H1 (cell line): ENCODE measurements around the gene FUT2. TPM values are rescaled to one million over a fixed set of nuclear protein-coding genes. Genes with fewer than 3 reads are reported as not detected.

ENCODE experiments used
- CTCF ChIA-PET: fragments of 300-600 bp; sonication (Branson Sonifier 250); formaldehyde crosslinking; loops from one replicate; lab custom pipeline; 2021; ENCODE audit not compliant: partially characterized antibody; lab: Charles Lee
- POLR2A ChIA-PET: fragments of 300-600 bp; sonication (Branson Sonifier 250); formaldehyde crosslinking; loops from one replicate; lab custom pipeline; 2021; ENCODE audit warnings: inconsistent platforms; ENCODE audit not compliant: partially characterized antibody; lab: Charles Lee
- DNase-seq, 2 experiments: peaks; one replicate each; pipeline versions ENCODE4 v3.0.0 to v3.0.0-alpha.2; 2010 to 2022; ENCODE audit warnings: low spot score in 2 of 2, low read depth in 1 of 2, mixed read lengths in 1 of 2
- FAIRE-seq: peaks from 2 replicates; lab custom pipeline; 2011; peaks lifted over from hg19 to GRCh38; lab: Jason Lieb, UNC
- H2AFZ ChIP-seq: 2 replicates; pipeline ENCODE4 v1.8.1; 2012; ENCODE audit warnings: low read length, inconsistent platforms
- H2AK5ac ChIP-seq: 2 replicates; pipeline ENCODE4 v1.6.1; 2013; ENCODE audit warnings: low read depth, low read length
- H2BK120ac ChIP-seq: replicated peaks from 2 replicates; pipeline ENCODE3; 2013; ENCODE audit warnings: low read depth, low read length, inconsistent platforms
- H2BK12ac ChIP-seq: 2 replicates; pipeline ENCODE4 v1.6.1; 2013; ENCODE audit warnings: low read depth, low read length
- H2BK15ac ChIP-seq: 2 replicates; pipeline ENCODE4 v1.6.1; 2013; ENCODE audit warnings: low read length
- H2BK20ac ChIP-seq: 2 replicates; pipeline ENCODE4 v1.6.1; 2013; ENCODE audit warnings: low read length
- H2BK5ac ChIP-seq: 2 replicates; pipeline ENCODE4 v1.6.1; 2013; ENCODE audit warnings: low read depth, low read length
- H3K14ac ChIP-seq: 2 replicates; pipeline ENCODE4 v1.6.1; 2013; ENCODE audit warnings: inconsistent platforms; ENCODE audit not compliant: insufficient read length
- H3K18ac ChIP-seq: 2 replicates; pipeline ENCODE4 v1.6.1; 2013; ENCODE audit warnings: low read length; ENCODE audit errors: extremely low read depth
- H3K23ac ChIP-seq: 2 replicates; pipeline ENCODE4 v1.6.1; 2013; ENCODE audit warnings: inconsistent platforms; ENCODE audit not compliant: insufficient read length
- H3K23me2 ChIP-seq: 2 replicates; pipeline ENCODE4 v1.6.1; 2013; ENCODE audit warnings: low read depth, low read length
- H3K27ac ChIP-seq: 2 replicates; pipeline ENCODE4 v1.6.1; 2011; ENCODE audit warnings: low read depth, low read length, inconsistent platforms
- H3K27me3 ChIP-seq, 4 experiments: replicated peaks in 1 of 4; 1 replicate in 1 of 4; 2 replicates in 3 of 4; pipeline versions ENCODE4 v1.6.1 to v1.8.1; 2011 to 2013; ENCODE audit warnings: low read length in 3 of 4, mild to moderate bottlenecking in 3 of 4, inconsistent platforms in 2 of 4, mixed read lengths in 2 of 4, moderate library complexity in 1 of 4; ENCODE audit not compliant: control insufficient read depth in 3 of 4, insufficient read depth in 3 of 4; ENCODE audit errors: extremely low read depth in 1 of 4
- H3K36me3 ChIP-seq, 4 experiments: 2 replicates each; pipeline versions ENCODE4 v1.6.1 to v1.8.1; 2011 to 2013; ENCODE audit warnings: mild to moderate bottlenecking in 4 of 4, low read length in 3 of 4, moderate library complexity in 2 of 4, control low read depth in 1 of 4, inconsistent platforms in 1 of 4; ENCODE audit not compliant: insufficient read depth in 4 of 4, control insufficient read depth in 2 of 4
- H3K4ac ChIP-seq: replicated peaks from 2 replicates; pipeline ENCODE3; 2013; ENCODE audit warnings: low read length, low read depth, mixed read lengths, inconsistent platforms; ENCODE audit not compliant: insufficient read length
- H3K4me1 ChIP-seq, 4 experiments: replicated peaks in 1 of 4; 1 replicate in 1 of 4; 2 replicates in 3 of 4; pipeline versions ENCODE4 v1.6.1 to v1.8.1; 2011 to 2013; ENCODE audit warnings: low read length in 3 of 4, inconsistent platforms in 2 of 4, mixed read lengths in 1 of 4; ENCODE audit not compliant: insufficient read depth in 4 of 4, control insufficient read depth in 3 of 4
- H3K4me2 ChIP-seq, 2 experiments: 2 replicates each; pipeline versions ENCODE4 v1.6.1 to v1.8.1; 2011 to 2013; ENCODE audit warnings: low read depth in 2 of 2, low read length in 2 of 2, control low read depth in 1 of 2, inconsistent platforms in 1 of 2, mild to moderate bottlenecking in 1 of 2; ENCODE audit not compliant: insufficient read depth in 1 of 2
- H3K4me3 ChIP-seq, 4 experiments: fragments of 200-600, 300-600 bp in 1 of 4; sonication (generic), shearing (Covaris generic), sonication (Bioruptor Twin) in 1 of 4; 2 replicates each; pipeline versions ENCODE4 v1.5.1 to v1.8.1; 2011 to 2016; ENCODE audit warnings: low read length in 4 of 4, low read depth in 3 of 4, control low read depth in 2 of 4, inconsistent platforms in 2 of 4, mild to moderate bottlenecking in 2 of 4, mixed read lengths in 1 of 4, moderate library complexity in 1 of 4; ENCODE audit not compliant: insufficient read depth in 2 of 4; ENCODE audit errors: extremely low read depth in 1 of 4
- H3K56ac ChIP-seq: replicated peaks from 2 replicates; pipeline ENCODE3; 2013; ENCODE audit warnings: low read depth, mild to moderate bottlenecking, mixed read lengths, low read length, inconsistent platforms; ENCODE audit not compliant: insufficient read length
- H3K79me1 ChIP-seq: 2 replicates; pipeline ENCODE4 v1.6.1; 2013; ENCODE audit warnings: low read depth, low read length, control low read depth
- H3K79me2 ChIP-seq, 2 experiments: 2 replicates each; pipeline versions ENCODE4 v1.6.1 to v1.8.1; 2012 to 2013; ENCODE audit warnings: low read length in 2 of 2, mild to moderate bottlenecking in 2 of 2, inconsistent platforms in 1 of 2; ENCODE audit not compliant: insufficient read depth in 2 of 2, control insufficient read depth in 1 of 2
- H3K9ac ChIP-seq, 4 experiments: replicated peaks in 1 of 4; 1 replicate in 1 of 4; 2 replicates in 3 of 4; pipeline versions ENCODE4 v1.6.1 to v1.8.1; 2011 to 2013; ENCODE audit warnings: low read depth in 3 of 4, low read length in 3 of 4, control low read depth in 2 of 4, mild to moderate bottlenecking in 2 of 4, moderate library complexity in 2 of 4, inconsistent platforms in 1 of 4; ENCODE audit errors: extremely low read depth in 1 of 4
- H3K9me3 ChIP-seq, 2 experiments: 2 replicates each; pipeline versions ENCODE4 v1.6.1 to v1.8.1; 2012 to 2013; ENCODE audit warnings: mild to moderate bottlenecking in 2 of 2, moderate library complexity in 2 of 2, control low read depth in 1 of 2, inconsistent platforms in 1 of 2, low read depth in 1 of 2, low read length in 1 of 2, mixed read lengths in 1 of 2; ENCODE audit not compliant: insufficient read depth in 2 of 2
- H4K20me1 ChIP-seq, 2 experiments: replicated peaks in 1 of 2; 2 replicates each; pipeline versions ENCODE3 to v1.8.1; 2011 to 2013; ENCODE audit warnings: inconsistent platforms in 2 of 2, low read length in 2 of 2, mild to moderate bottlenecking in 1 of 2; ENCODE audit not compliant: insufficient read depth in 2 of 2, control insufficient read depth in 1 of 2
- H4K5ac ChIP-seq: 2 replicates; pipeline ENCODE4 v1.6.1; 2013; ENCODE audit warnings: low read length, low read depth, mixed read lengths, inconsistent platforms; ENCODE audit not compliant: insufficient read length
- H4K8ac ChIP-seq: 2 replicates; pipeline ENCODE4 v1.8.0; 2013; ENCODE audit warnings: mild to moderate bottlenecking, moderate library complexity, low read length, inconsistent platforms; ENCODE audit not compliant: insufficient read depth; ENCODE audit errors: extremely low read depth
- H4K91ac ChIP-seq: replicated peaks from 2 replicates; pipeline ENCODE3; 2013; ENCODE audit warnings: low read length, mixed read lengths, inconsistent platforms; ENCODE audit not compliant: insufficient read length
- ASH2L ChIP-seq: fragments of 200-600, 300-600 bp; sonication (generic); IDR thresholded peaks from one replicate; pipeline ENCODE4 v1.7.1; 2017; ENCODE audit warnings: low read length
- BRCA1 ChIP-seq: IDR thresholded peaks from 2 replicates; pipeline ENCODE4 v1.6.1; 2012; ENCODE audit warnings: low read depth, low read length, improper control_type of control experiment
- CHD2 ChIP-seq: IDR thresholded peaks from 2 replicates; pipeline ENCODE4 v1.6.1; 2012; ENCODE audit warnings: low read length, improper control_type of control experiment
- E2F6 ChIP-seq: IDR thresholded peaks from 2 replicates; pipeline ENCODE4 v1.6.1; 2012; ENCODE audit warnings: inconsistent platforms
- EP300 ChIP-seq, 2 experiments: IDR thresholded peaks; 1 replicate in 1 of 2; 2 replicates in 1 of 2; pipeline ENCODE4 v1.6.1; 2011 to 2012; ENCODE audit warnings: low read depth in 2 of 2, low read length in 2 of 2, mild to moderate bottlenecking in 2 of 2, borderline replicate concordance in 1 of 2, inconsistent platforms in 1 of 2, moderate library complexity in 1 of 2
- GABPA ChIP-seq: IDR thresholded peaks from 2 replicates; pipeline ENCODE4 v1.6.1; 2011; ENCODE audit warnings: mild to moderate bottlenecking, low read length, moderate library complexity, borderline replicate concordance; ENCODE audit not compliant: insufficient read depth
- KDM4A ChIP-seq: IDR thresholded peaks from one replicate; pipeline ENCODE4 v1.7.1; 2012; ENCODE audit warnings: low read depth, mild to moderate bottlenecking, moderate library complexity, low read length, inconsistent platforms; ENCODE audit not compliant: severe bottlenecking
- POLR2AphosphoS5 ChIP-seq: IDR thresholded peaks from 2 replicates; pipeline ENCODE4 v1.6.1; 2011; ENCODE audit warnings: low read depth, low read length
- TAF1 ChIP-seq: IDR thresholded peaks from 2 replicates; pipeline ENCODE4 v1.6.1; 2011; ENCODE audit warnings: mild to moderate bottlenecking, low read depth, low read length
- YY1 ChIP-seq: IDR thresholded peaks from 2 replicates; pipeline ENCODE4 v1.6.1; 2011; ENCODE audit warnings: low read depth, mild to moderate bottlenecking, low read length
- ZNF274 ChIP-seq: IDR thresholded peaks from 2 replicates; pipeline ENCODE4 v1.7.0; 2012; ENCODE audit warnings: low read length, borderline replicate concordance; ENCODE audit errors: extremely low read depth
- WGBS, 2 experiments: shearing (Covaris generic) in 1 of 2; methylation state at CpG; one replicate each; pipeline versions ENCODE4 v1.1.6 to v1.1.7; 2013 to 2015; ENCODE audit warnings: low lambda C conversion rate in 2 of 2, mixed read lengths in 2 of 2, inconsistent platforms in 1 of 2, low coverage in 1 of 2, missing lambda C conversion rate in 1 of 2; ENCODE audit not compliant: insufficient replicate concordance in 2 of 2, insufficient coverage in 1 of 2, insufficient read length in 1 of 2; ENCODE audit errors: extremely low coverage in 1 of 2, missing lambda C conversion rate in 1 of 2; 5-methylcytosine and 5-hydroxymethylcytosine counted together
- polyA plus RNA-seq, 7 experiments: library from polyadenylated mRNA; depleted of rRNA in 3 of 7; stranded (reverse) in 5 of 7; unstranded in 2 of 7; fragments of >200 nt in 5 of 7; fragments of 200-250 nt in 2 of 7; gene quantifications; 1 replicate in 5 of 7; 2 replicates in 1 of 7; 4 replicates in 1 of 7; pipeline versions ENCODE4 v1.2.1 to v1.2.3, GENCODE V29; 2011 to 2013; ENCODE audit warnings: missing spikeins in 2 of 7, mixed read lengths in 2 of 7
- total RNA-seq: library from RNA; stranded (reverse); fragmentation: NEBNext Ultra II Directional; extraction: Animal tissue kit (Norgen Biotek cat#: 25700); gene quantifications from 2 replicates; pipeline ENCODE4 v1.2.1, GENCODE V29; 2021

The FUT2 gene
- total and polyA plus RNA-seq, 2 of the 8 experiments (the other 6 are each of a cell fraction or from before 2014, with no cell fraction given), result 5.0 to 5.6 TPM

- Histone ChIP-seq H3K4me3 (peak overlapping the region; percentile 59 to 96 (median 84)), H3K18ac (peak overlapping the region; percentile 99), H3K23ac (no peak overlapping the region), H3K4me1 (peaks cover 0 to 20% (median 12%) of the 10 kb centered on the region in 4 experiments; a peak in 6 of 7 replicates), H2BK5ac (peak overlapping the region; percentile 96), H3K9ac (peak overlapping the region in 3 of 4 experiments; percentile 51 to 79 (median 74); a peak in 6 of 7 replicates), H2AFZ (no peak overlapping the region), H3K27me3 (no peaks in the 10 kb centered on the region), H3K27ac (peak overlapping the region; percentile 68; the same call in 1 of the 2 replicates), H3K4me2 (peak overlapping the region; percentile 25 to 68), H4K20me1 (no peaks in the 10 kb centered on the region), H3K56ac (peak overlapping the region; percentile 83), H3K9me3 (no peaks in the 10 kb centered on the region), H2BK120ac (no peak overlapping the region), H3K4ac (no peak overlapping the region), H3K23me2 (peaks cover 8% of the 10 kb centered on the region; the same call in 1 of the 2 replicates), H3K14ac (no peak overlapping the region), H2BK15ac (no peak overlapping the region), H4K91ac (peak overlapping the region; percentile 92), H2AK5ac (no peak overlapping the region), H3K79me2 (no peaks in the 10 kb centered on the region), H4K5ac (peak overlapping the region; percentile 87), H3K36me3 (no peaks in the 10 kb centered on the region), H4K8ac (peak overlapping the region; percentile 91; the same call in 1 of the 2 replicates), H2BK20ac (no peak overlapping the region), H2BK12ac (no peak overlapping the region), H3K79me1 (no peaks in the 10 kb centered on the region)
- ChIA-PET CTCF (interaction anchor here (0.7 to 1.2 kb wide), 4 partner anchors 9 to 529 kb away, joined by 3 to 4 read pairs (median 3); no protein-coding TSS in a partner anchor), POLR2A (interaction anchor here (0.7 to 1.8 kb wide), 12 partner anchors 8 to 75 kb away, joined by 3 to 9 read pairs (median 4); partner anchors contain the start of genes FUT2 and IZUMO1)
- DNase-seq (peak; percentile 93 to 97), FAIRE-seq (peak; percentile 98)
- 3% methylated on average over 40 of the region's 42 CpGs; no CpG with 5 or more reads in 1 of the 2 experiments for WGBS, 2 experiments
- TF ChIP-seq KDM4A (peak; percentile 49), POLR2AphosphoS5 (no peak; the same call in 1 of the 2 replicates), CHD2 (peak; percentile 81), E2F6 (no peak), GABPA (no peak), EP300 (IDR thresholded peaks at IDR 0.05; ENCODE audit: borderline replicate concordance in 1 of 2, low read depth in 2 of 2, low read length in 2 of 2) (no peak), BRCA1 (no peak), TAF1 (0 out of 2 replicates have a peak, but pooled peaks have one; percentile 24), YY1 (peak; percentile 15; the same call in 1 of the 2 replicates), ASH2L (no peak), ZNF274 (no peak)
Observed at GRCh38 chr19:48720613-48721296, 25.0 kb downstream of the FUT2 start.
